ENCODE data around the gene ACOX3.

Gene ACOX3

DNA sequence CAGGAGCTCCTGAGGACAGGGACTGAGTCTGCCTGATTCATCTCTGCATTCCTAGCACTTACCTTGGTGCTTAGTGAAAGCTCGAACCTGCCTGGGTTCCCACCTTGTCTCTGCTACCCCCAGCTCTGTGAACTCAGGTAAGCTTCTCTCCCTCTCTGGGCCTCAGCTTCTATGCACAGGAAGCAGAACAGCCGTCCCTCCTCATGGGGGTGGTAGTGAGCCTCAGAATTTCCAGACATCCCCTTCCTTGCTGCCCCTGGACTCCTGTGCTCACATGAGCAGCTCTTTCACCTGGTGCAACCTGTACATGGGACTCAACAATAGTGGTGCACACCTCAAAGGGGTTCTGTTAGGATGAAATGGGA, 120.2 kb downstream of the ACOX3 start:
- DNase-seq (ENCODE audit: low spot score), result no peak

- DNase-seq (ENCODE audit: low spot score), result no peak
Observed at GRCh38 chr4:8319731-8320385, 120.7 kb downstream of the ACOX3 start.

DNA sequence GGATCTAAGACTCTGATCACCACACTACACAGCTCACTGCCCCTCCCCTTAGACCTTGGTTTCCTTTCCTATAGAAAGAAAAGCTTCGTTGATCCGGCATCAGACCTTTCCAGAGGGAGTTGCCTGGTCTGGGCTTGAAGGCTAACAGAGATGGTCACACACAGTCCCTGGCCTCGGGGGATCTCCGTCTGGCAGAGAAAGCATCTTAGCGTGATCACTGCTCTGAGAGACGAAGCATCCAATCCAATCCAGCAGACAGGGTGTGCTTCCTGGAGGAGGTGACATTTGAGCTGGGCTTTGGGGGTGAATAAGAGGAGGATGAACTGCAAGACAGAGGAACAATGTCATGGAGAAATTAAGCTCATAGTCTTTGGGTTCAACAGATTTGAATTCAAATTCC, 121.5 kb downstream of the ACOX3 start:
- no peak for DNase-seq (ENCODE audit: low spot score)

DNA sequence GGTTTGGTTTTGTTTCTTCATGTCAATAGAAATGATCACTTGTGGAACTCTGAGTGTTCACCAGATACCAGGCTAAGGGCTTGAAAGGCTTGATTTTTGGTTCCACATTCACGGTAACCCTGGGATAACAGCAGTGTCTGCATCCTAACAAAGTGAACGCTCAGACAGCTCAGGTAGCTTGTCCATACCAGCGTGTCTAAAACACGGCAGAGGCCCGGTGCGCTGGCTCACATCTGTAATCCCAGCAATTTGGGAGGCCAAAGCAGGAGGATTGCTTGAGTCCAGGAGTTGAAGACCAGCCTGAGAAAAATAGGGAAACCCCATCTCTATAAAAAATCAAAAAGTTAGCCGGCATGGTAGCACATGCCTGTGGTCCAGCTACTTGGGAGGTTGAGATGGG, 122.0 kb downstream of the ACOX3 start:
- DNase-seq (ENCODE audit: low spot score), result no peak

DNA sequence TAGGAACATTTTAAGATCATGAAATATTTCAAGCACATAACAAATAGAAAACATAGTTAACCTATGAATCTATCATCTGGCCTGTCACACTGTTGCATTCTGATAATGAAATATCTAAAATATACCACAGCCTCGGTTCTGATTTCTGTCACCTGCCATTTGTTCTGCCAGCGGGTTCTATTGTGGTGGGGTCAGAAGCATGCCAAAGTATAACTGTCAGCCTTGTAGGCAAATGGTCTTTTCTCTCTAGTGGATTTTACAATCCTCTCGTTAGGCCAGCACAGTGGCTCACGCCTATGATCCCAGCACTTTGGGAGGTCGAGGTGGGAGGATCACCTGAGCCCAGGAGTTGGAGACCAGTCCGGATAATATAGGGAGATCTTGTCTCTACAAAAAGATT, 123.0 kb downstream of the ACOX3 start:
- no peak for DNase-seq (ENCODE audit: low spot score)

DNA sequence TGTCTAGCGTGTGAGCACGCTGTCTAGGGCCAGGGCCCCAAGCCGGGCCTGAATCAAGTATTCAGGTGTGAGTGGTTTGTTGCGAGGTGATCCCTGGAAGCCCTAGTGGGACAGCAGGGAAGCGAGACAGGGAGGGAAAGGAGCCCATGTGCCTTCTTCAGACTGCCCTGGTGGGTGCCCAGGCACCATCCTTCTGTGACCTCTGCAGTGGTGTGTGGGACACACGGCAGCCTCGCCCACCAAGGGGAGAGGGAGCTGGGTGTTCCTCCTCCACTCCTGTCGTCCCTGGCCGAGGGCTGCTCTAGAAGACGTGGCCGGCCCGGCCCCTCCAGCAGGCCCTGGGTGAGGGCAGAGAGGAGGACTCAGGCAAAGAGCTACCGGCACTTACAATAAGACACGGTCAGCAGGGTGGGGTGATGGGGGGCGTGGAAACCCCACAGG, 123.6 kb downstream of the ACOX3 start:
- no peak for DNase-seq (ENCODE audit: low spot score)

All from hematopoietic multipotent progenitor cell treated with erythropoietin and hydrocortisone succinate and interleukin-3 and kit ligand, for 15 days (in vitro differentiated cells).